T-helper 1 cell treated with Interleukin-12 subunit alpha and Interleukin-12 subunit beta and Interleukin-4 antibody, amounts not matched to agents 30 ng/mL and 1 ng/mL, for 36 hours (primary cell): ENCODE results near the gene TMEM181. TPM values are rescaled to one million over a fixed set of nuclear protein-coding genes. Genes with fewer than 3 reads are reported as not detected.
"Not testable (repeated sequence)": the region's sequence is repeated elsewhere in the genome, so short reads cannot be mapped to it uniquely, and the experiment has no call there.

Experiments used
- intact Hi-C: fragments of 100-400 bp; cut with micrococcal nuclease; formaldehyde crosslinking; loops from one replicate; pipeline ENCODE4 v1.15.1; 2024
- total RNA-seq: library from RNA; stranded (reverse); gene quantifications from 2 replicates; pipeline ENCODE4 v1.2.3, GENCODE V29; 2022

Gene TMEM181
- total RNA-seq, 1 donor from 2014 or later = 18.2 TPM

- intact Hi-C loops = not testable (repeated sequence)
Observed at GRCh38 chr6:158618289-158618688, 58.4 kb downstream of the TMEM181 start.

- intact Hi-C loops = loop anchor here (1.0 kb wide), 1 partner anchor 20 kb away; no protein-coding TSS in a partner anchor
Observed at GRCh38 chr6:158619922-158620801, 60.3 kb downstream of the TMEM181 start.

DNA sequence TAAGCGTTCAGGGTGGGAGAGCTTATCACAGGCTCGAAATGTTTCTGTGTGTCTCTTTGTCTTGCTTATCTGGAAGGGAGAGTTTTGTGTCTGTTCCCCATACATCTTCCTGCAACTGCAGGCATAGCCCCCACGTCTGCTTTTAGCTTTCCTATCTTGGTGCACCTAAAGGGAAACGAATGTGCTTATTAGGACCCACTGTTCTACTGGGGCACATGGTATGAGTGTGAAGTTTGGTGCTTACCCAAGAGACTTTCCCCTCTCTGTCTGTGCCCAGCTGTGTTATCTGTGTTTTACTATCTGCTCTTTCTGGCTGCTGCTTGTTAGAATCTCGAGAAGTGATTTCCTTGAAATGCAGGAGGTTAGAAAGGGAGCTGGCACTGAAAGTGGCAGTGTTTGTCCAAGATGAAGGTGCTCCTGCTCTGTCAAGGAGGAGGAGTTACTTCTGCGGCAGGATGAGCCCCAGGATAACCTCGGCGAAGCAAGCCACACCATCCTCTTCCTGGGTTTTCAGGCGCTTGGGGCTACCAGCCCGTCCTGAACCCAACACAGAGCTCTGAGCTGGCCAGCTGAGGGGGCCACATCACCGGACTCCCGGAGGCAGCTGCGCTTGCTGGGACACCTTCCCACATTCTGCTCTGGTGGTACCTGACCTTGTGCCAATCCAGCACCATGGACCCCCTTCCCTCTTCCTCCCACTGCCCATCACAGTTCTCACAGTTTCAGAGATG lies 61.2 kb downstream of the TMEM181 start:
- intact Hi-C loops = no loop called here

- intact Hi-C loops = no loop called here
Observed at GRCh38 chr6:158621694-158622544, 62.0 kb downstream of the TMEM181 start.

DNA sequence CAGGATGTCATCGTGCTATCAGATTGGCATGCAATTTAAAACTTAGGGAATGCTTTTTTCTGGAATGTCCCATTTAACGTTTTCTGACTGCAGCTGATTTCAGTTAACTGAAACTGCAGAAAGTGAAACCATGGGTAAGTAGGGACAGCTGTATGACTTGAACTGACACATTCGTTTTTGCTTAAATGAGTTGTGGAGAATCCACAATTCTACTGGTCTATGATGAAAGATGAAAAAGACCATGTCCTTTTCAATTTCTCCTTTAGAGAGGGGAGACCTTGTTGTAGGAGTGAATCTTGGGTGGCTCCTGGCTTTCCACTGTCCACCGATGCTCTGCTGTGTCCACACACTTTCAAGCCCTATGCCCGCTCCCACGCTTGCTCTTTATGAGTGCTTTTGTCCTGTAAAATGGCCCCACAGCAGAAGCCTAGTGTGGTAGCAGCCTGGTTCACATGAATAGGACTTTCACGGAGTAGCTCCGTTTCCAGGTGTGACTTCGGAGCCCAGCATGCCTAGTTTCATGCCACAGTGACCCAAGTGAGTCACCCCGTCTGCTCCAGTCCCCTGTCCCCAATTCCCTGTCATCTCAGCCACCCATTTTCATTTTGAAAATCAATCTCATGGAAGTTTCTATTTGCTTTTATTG lies 62.8 kb downstream of the TMEM181 start:
- intact Hi-C loops = no loop called here

DNA sequence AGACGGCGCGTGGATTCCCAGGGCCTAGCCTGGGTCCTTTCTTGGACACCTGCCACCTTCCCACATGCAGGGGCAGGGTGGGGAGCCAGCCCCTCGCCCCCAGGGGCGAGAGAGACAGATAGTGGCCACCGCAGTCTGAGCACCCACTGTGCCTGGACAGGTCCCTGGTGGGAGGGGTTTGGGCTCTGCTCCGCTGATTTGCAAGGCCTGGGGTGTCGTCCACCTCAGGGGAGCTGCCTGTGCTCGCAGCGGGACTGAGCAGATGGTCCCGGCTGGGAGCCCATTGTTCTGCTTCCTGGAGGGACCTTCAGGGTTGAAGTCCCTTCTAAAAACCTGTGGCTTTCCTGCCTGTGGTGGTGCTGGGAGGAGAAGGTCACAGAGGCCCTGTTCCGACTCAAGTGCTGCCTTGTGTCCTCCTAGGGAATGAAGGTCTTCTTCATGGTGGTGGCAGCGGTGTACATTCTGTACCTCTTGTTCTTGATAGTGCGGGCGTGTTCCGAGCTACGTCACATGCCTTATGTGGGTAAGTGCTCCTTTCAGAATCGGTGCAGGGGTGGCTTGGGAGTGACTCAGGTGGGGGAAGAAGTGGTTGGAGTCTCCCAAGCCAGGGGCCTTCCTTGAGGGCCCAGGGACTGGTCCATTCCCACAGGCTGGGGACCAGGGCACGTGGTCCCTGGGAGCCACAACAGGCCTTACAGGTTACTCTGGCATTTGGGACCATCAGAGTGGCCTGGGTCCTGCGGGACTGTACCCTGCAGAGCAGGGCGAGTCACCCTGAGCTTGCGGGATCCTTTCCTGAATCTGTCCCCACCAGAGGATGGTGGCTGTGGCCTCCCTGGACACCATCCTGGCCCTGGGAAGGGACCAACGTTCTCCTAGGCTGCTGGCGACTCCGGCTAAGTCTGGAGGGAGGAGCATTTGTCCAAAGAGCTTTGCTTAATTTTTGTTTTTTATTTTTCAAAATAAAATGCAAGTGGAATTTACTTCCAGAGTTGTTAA lies 65.1 kb downstream of the TMEM181 start:
- intact Hi-C loops = no loop called here

DNA sequence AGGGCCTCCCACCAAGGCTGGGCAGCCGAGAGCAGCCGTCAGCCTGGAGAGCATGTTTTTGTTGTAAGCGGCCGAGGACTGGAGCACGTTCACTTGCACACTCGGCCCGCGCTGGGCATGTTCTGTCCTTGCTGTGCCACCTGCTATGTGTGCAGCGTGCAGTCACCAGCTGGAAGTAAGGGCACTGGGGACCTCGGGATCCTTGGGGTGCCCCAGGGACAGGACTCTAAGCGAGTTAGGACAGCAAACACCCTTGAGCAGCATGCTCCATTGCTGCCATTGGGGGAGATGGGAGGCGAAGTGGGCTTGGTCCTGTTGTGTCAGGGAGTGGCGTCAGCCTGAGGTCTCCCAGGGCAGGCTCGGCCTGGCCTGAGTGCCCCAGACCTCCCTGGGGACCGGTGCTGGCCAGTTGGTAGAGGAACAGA lies 66.0 kb downstream of the TMEM181 start:
- intact Hi-C loops = no loop called here

- intact Hi-C loops = no loop called here
Observed at GRCh38 chr6:158626360-158627167, 66.7 kb downstream of the TMEM181 start.

- intact Hi-C loops = no loop called here
Observed at GRCh38 chr6:158627168-158627939, 67.5 kb downstream of the TMEM181 start.

- intact Hi-C loops = no loop called here
Observed at GRCh38 chr6:158627940-158628211, 68.0 kb downstream of the TMEM181 start.

GRCh38 chr6:158628542-158628941 lies 68.7 kb downstream of the TMEM181 start:
- intact Hi-C loops = no loop called here

DNA sequence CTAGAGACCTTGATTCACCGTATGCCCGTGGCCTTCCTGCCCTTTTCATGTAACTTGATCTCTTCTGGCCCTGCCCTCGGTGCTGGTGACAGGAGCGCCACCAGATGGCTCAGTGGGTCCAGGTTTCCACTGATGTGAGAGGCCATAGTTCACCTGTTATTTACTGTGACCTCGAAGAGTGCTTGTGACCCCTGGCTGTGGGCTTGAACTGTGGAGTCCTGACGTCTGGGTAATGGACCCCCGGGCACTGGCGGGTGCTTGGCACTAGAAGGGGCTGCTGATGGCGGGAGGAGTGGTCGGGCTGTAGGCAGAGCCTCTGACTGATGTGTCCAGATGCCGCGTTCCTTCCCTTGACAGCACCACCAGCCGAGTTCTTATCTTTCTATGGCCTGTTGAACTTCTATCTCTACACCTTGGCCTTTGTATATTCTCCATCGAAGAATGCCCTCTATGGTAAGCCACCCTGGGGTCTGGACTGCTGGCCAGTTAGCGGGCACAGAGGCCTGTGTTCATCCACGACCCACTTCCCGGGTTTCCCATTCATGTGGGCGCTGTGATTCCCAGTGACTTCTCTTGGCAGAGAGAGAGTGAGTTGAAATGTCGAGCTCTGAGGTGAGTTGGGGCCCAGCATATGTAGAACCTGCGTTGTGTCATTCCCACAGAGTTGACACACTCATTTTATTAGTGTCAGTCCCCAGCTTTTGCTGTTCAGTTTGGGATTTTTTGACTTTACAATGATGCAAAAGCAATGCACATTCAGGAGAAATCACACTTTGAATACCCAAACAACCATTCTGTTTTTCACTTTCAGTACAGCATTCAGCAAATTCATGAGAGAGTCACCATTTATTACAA lies 69.7 kb downstream of the TMEM181 start:
- intact Hi-C loops = loop anchor here (1.0 kb wide), 1 partner anchor 62 kb away; no protein-coding TSS in a partner anchor

DNA sequence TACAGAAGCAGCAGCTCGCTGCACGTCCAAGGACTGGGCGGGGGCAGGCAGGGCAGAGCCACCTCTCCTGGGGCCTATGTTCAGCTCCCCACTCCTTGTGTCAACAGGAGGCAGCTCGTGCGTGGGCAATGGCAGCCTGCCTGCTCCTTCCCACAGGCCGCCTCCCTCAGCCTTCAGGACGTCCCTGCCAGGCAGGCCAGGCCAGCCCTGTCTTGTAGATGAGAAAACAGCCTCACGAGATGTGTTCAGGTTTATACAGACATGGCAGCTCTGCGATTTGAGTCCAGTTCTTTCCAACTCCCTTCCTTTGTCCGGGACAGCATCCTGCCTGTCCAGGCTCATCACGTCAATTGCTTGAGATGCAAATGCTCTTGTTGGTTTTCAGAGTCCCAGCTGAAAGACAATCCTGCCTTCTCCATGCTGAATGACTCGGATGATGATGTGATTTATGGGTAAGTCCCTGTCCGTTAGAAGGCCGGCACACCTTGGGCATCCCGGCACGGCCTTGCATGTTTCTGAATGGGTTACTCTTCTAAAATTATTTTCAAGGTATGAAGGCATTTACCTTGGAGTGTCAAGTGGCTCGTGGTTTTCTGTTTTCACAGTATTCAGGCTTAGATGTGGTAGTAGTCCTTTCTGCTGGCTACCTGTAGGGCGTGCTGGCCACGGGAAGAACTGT lies 71.2 kb downstream of the TMEM181 start:
- intact Hi-C loops = no loop called here

GRCh38 chr6:158631678-158632537 lies 72.0 kb downstream of the TMEM181 start:
- intact Hi-C loops = no loop called here

GRCh38 chr6:158632538-158633119 lies 72.7 kb downstream of the TMEM181 start:
- intact Hi-C loops = not testable (repeated sequence)
